ENCODE results near the gene PTGER2. TPM values are rescaled to one million over a fixed set of nuclear protein-coding genes. Genes with fewer than 3 reads are reported as not detected.

The PTGER2 gene
- polyA plus RNA-seq, 3 donors: 51.5 to 90.4 (median 72.8) TPM

- no peak for TF ChIP-seq CTCF (IDR thresholded peaks at IDR 0.05)
- Histone ChIP-seq H3K36me3 (replicated peaks in 1 of 2; ENCODE audit: control insufficient read depth in 1 of 2, insufficient read depth in 2 of 2, low read length in 2 of 2) (no peaks in the 10 kb centered on the region), H3K79me2 (ENCODE audit: insufficient read depth, low read length) (no peaks in the 10 kb centered on the region), H3K4me1 (ENCODE audit: control insufficient read depth in 1 of 2, insufficient read depth in 2 of 2, low read length in 2 of 2) (peaks cover 8 to 12% of the 10 kb centered on the region in 2 donors), H3K9ac (ENCODE audit: insufficient read depth, low read length, poor library complexity, severe bottlenecking) (no peak overlapping the region), H3K4me3 (replicated peaks in 1 of 3; ENCODE audit: low read depth in 2 of 3, low read length in 3 of 3) (no peak overlapping the region), H4K20me1 (ENCODE audit: insufficient read depth, low read length) (no peaks in the 10 kb centered on the region), H2AFZ (ENCODE audit: insufficient read depth, low read depth, low read length, poor library complexity, severe bottlenecking) (no peak overlapping the region), H3K9me3 (replicated peaks in 1 of 2; ENCODE audit: control insufficient read depth in 1 of 2, insufficient read depth in 1 of 2, low read length in 2 of 2) (no peaks in the 10 kb centered on the region), H3K27me3 (ENCODE audit: control insufficient read depth in 2 of 2, insufficient read depth in 2 of 2, low read length in 2 of 2) (peaks cover 85 to 95% of the 10 kb centered on the region in 2 donors), H3K4me2 (replicated peaks; ENCODE audit: extremely low read depth, low read length, poor library complexity, severe bottlenecking) (no peak overlapping the region), H3K27ac (ENCODE audit: low read depth in 1 of 2, low read length in 2 of 2) (no peak overlapping the region)
- H3K36me3 Mint-ChIP-seq: no peaks in the 10 kb centered on the region
- peaks cover 0 to 5% (median 0%) of the 10 kb centered on the region in 7 donors for H3K9me3 Mint-ChIP-seq
- H3K27me3 Mint-ChIP-seq (ENCODE audit: low read depth in 3 of 3): peaks cover 73 to 84% (median 83%) of the 10 kb centered on the region in 3 donors
- no peak overlapping the region for H3K27ac Mint-ChIP-seq
- H3K4me1 Mint-ChIP-seq: peaks cover 14% of the 10 kb centered on the region
- peak overlapping the region in 1 of 2 donors; percentile 75 for H3K4me3 Mint-ChIP-seq
- WGBS (ENCODE audit: insufficient coverage): 100% methylated on average over 2 of the region's 3 CpGs
- no peak for DNase-seq
- intact Hi-C loops (cut with micrococcal nuclease): loop anchor here in 1 of 2 donors (10.0 kb wide), 1 partner anchor 51 kb away; no protein-coding TSS in a partner anchor
Measured at GRCh38 chr14:52356025-52356424, 41.9 kb downstream of the PTGER2 start.

- Mint-ChIP-seq H3K9me3 (peaks cover 0 to 4% (median 0%) of the 10 kb centered on the region in 7 donors), H3K27ac (no peak overlapping the region), H3K27me3 (ENCODE audit: low read depth in 3 of 3) (peaks cover 50 to 59% (median 54%) of the 10 kb centered on the region in 3 donors), H3K4me1 (peaks cover 12% of the 10 kb centered on the region), H3K36me3 (no peaks in the 10 kb centered on the region), H3K4me3 (peak overlapping the region in 1 of 2 donors; percentile 68)
- Histone ChIP-seq H3K36me3 (replicated peaks in 1 of 2; ENCODE audit: control insufficient read depth in 1 of 2, insufficient read depth in 2 of 2, low read length in 2 of 2) (no peaks in the 10 kb centered on the region), H3K27ac (ENCODE audit: low read depth in 1 of 2, low read length in 2 of 2) (no peak overlapping the region), H2AFZ (ENCODE audit: insufficient read depth, low read depth, low read length, poor library complexity, severe bottlenecking) (no peak overlapping the region), H3K9ac (ENCODE audit: insufficient read depth, low read length, poor library complexity, severe bottlenecking) (no peak overlapping the region), H3K4me1 (ENCODE audit: control insufficient read depth in 1 of 2, insufficient read depth in 2 of 2, low read length in 2 of 2) (peaks cover 10 to 11% of the 10 kb centered on the region in 2 donors), H4K20me1 (ENCODE audit: insufficient read depth, low read length) (no peaks in the 10 kb centered on the region), H3K27me3 (ENCODE audit: control insufficient read depth in 2 of 2, insufficient read depth in 2 of 2, low read length in 2 of 2) (peaks cover 67 to 76% of the 10 kb centered on the region in 2 donors), H3K4me3 (replicated peaks in 1 of 3; ENCODE audit: low read depth in 2 of 3, low read length in 3 of 3) (no peak overlapping the region), H3K79me2 (ENCODE audit: insufficient read depth, low read length) (no peaks in the 10 kb centered on the region), H3K4me2 (replicated peaks; ENCODE audit: extremely low read depth, low read length, poor library complexity, severe bottlenecking) (no peak overlapping the region), H3K9me3 (replicated peaks in 1 of 2; ENCODE audit: control insufficient read depth in 1 of 2, insufficient read depth in 1 of 2, low read length in 2 of 2) (no peaks in the 10 kb centered on the region)
- no peak for DNase-seq
- 75% methylated on average over 1 of the region's 4 CpGs for WGBS (ENCODE audit: insufficient coverage)
- no peak for TF ChIP-seq CTCF (IDR thresholded peaks at IDR 0.05)
- intact Hi-C loops (cut with micrococcal nuclease): no loop called here
Measured at GRCh38 chr14:52360831-52361230, 46.7 kb downstream of the PTGER2 start.
